ENCODE results near the gene LRCH2. TPM values are rescaled to one million over a fixed set of nuclear protein-coding genes. Genes with fewer than 3 reads are reported as not detected.

Gene LRCH2
- total RNA-seq, 1 experiment from 2014 or later: 6.6 TPM

DNA sequence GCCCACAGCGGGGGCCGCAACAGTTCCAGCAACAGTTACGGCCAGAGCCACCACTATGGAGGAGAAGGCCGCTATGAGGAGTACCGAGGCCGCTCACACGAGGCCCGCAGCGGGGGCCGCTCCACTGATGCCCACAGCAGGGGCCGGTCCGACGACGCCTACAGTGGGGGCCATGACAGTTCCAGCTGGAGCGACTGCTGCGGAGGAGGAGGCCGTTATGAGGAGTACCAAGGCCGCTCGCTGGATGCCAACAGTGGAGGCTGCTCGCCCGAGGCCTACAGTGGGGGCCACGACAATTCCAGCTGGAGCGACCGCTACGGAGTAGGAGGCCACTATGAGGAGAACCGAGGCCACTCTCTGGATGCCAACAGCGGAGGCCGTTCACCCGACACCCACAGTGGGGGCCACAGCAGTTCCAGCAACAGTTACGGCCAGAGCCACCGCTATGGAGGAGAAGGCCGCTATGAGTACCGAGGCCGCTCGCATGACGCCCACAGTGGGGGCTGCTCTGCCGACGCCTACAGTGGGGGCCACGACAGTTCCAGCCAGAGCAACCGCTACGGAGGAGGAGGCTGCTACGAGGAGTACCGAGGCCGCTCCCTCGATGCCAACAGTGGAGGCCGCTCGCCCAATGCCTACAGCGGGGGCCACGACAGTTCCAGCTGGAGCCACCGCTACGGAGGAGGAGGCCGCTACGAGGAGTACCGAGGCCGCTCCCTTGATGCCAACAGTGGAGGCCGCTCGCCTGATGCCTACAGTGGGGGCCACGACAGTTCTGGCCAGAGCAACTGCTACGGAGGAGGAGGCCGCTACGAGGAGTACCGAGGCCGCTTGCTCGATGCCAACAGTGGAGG is 43.0 kb downstream of the LRCH2 start:
- Mint-ChIP-seq H3K27ac (no peak overlapping the region), H3K9me3 (peaks cover 2 to 11% of the 10 kb centered on the region in 2 experiments; a peak in 3 of 5 replicates), H3K27me3 (ENCODE audit: low read depth) (no peaks in the 10 kb centered on the region), H3K4me3 (no peak overlapping the region), H3K4me1 (peaks cover 8 to 10% of the 10 kb centered on the region in 2 experiments), H3K36me3 (ENCODE audit: insufficient read depth in 1 of 3, low read depth in 3 of 3) (peaks cover 4 to 29% (median 5%) of the 10 kb centered on the region in 3 experiments; a peak in 6 of 7 replicates)
- no CpG with 5 or more reads among the region's 64 CpGs for WGBS (ENCODE audit: extremely low coverage, insufficient read length, low lambda C conversion rate)
- Histone ChIP-seq H3K9ac (ENCODE audit: extremely low read depth, insufficient read length, low read length) (no peak overlapping the region), H3K23ac (ENCODE audit: insufficient read length, low read depth, low read length) (no peak overlapping the region), H2BK12ac (ENCODE audit: insufficient read length, low read depth, low read length) (no peak overlapping the region), H3K79me2 (ENCODE audit: insufficient read depth, low read length) (no peaks in the 10 kb centered on the region), H3K23me2 (ENCODE audit: insufficient read length, low read depth, low read length, poor library complexity, severe bottlenecking) (no peaks in the 10 kb centered on the region), H3K27me3 (ENCODE audit: insufficient read depth, low read length) (no peaks in the 10 kb centered on the region), H3K79me1 (ENCODE audit: insufficient read depth, low read depth, low read length, poor library complexity, severe bottlenecking) (no peaks in the 10 kb centered on the region), H4K91ac (ENCODE audit: insufficient read length, low read depth, low read length) (no peak overlapping the region), H2AFZ (ENCODE audit: low read length) (no peak overlapping the region), H2AK5ac (ENCODE audit: insufficient read length, low read length) (no peak overlapping the region), H3K18ac (ENCODE audit: insufficient read length, low read depth, low read length) (no peak overlapping the region), H3K4me1 (ENCODE audit: insufficient read depth, low read length) (no peaks in the 10 kb centered on the region), H4K8ac (replicated peaks; ENCODE audit: insufficient read length, low read depth, low read length) (no peak overlapping the region), H3K56ac (ENCODE audit: insufficient read length, low read depth, low read length) (no peak overlapping the region), H2BK15ac (ENCODE audit: low read depth, low read length) (no peak overlapping the region), H3K27ac (ENCODE audit: insufficient read length, low read depth, low read length) (no peak overlapping the region), H3K4me2 (ENCODE audit: insufficient read depth, insufficient read length, low read length) (no peak overlapping the region), H2BK20ac (ENCODE audit: low read depth, low read length, poor library complexity, severe bottlenecking) (no peak overlapping the region), H2BK120ac (ENCODE audit: low read depth, low read length, poor library complexity, severe bottlenecking) (no peak overlapping the region), H4K20me1 (ENCODE audit: control insufficient read depth, insufficient read depth, insufficient read length) (no peaks in the 10 kb centered on the region), H3K9me3 (ENCODE audit: control insufficient read depth, low read depth, low read length) (no peaks in the 10 kb centered on the region), H4K5ac (ENCODE audit: insufficient read length, low read depth, low read length) (no peak overlapping the region), H3K14ac (ENCODE audit: insufficient read depth, low read length) (no peak overlapping the region), H3T11ph (ENCODE audit: low read length) (no peak overlapping the region), H2BK5ac (ENCODE audit: insufficient read length, low read length) (no peak overlapping the region), H3K4ac (ENCODE audit: low read depth, low read length) (no peak overlapping the region)
- no peak for DNase-seq
- TF ChIP-seq, protein P1, sequence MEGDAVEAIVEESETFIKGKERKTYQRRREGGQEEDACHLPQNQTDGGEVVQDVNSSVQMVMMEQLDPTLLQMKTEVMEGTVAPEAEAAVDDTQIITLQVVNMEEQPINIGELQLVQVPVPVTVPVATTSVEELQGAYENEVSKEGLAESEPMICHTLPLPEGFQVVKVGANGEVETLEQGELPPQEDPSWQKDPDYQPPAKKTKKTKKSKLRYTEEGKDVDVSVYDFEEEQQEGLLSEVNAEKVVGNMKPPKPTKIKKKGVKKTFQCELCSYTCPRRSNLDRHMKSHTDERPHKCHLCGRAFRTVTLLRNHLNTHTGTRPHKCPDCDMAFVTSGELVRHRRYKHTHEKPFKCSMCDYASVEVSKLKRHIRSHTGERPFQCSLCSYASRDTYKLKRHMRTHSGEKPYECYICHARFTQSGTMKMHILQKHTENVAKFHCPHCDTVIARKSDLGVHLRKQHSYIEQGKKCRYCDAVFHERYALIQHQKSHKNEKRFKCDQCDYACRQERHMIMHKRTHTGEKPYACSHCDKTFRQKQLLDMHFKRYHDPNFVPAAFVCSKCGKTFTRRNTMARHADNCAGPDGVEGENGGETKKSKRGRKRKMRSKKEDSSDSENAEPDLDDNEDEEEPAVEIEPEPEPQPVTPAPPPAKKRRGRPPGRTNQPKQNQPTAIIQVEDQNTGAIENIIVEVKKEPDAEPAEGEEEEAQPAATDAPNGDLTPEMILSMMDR (conservative IDR thresholded peaks at IDR 0.05): no peak

Data from H9 (cell line).